Measurements from ENCODE around the gene DOCK1.

Gene DOCK1

GRCh38 chr10:127174866-127175265 lies 269.6 kb downstream of the DOCK1 start:
- DNase-seq (ENCODE audit: low read depth), result no peak
- TF ChIP-seq, protein P1, sequence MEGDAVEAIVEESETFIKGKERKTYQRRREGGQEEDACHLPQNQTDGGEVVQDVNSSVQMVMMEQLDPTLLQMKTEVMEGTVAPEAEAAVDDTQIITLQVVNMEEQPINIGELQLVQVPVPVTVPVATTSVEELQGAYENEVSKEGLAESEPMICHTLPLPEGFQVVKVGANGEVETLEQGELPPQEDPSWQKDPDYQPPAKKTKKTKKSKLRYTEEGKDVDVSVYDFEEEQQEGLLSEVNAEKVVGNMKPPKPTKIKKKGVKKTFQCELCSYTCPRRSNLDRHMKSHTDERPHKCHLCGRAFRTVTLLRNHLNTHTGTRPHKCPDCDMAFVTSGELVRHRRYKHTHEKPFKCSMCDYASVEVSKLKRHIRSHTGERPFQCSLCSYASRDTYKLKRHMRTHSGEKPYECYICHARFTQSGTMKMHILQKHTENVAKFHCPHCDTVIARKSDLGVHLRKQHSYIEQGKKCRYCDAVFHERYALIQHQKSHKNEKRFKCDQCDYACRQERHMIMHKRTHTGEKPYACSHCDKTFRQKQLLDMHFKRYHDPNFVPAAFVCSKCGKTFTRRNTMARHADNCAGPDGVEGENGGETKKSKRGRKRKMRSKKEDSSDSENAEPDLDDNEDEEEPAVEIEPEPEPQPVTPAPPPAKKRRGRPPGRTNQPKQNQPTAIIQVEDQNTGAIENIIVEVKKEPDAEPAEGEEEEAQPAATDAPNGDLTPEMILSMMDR (IDR thresholded peaks at IDR 0.05; ENCODE audit: control insufficient read depth, extremely low read depth, insufficient read depth), result no peak
- no peak overlapping the region for H3K4me3 ChIP-seq (ENCODE audit: low read depth, low read length)

DNA sequence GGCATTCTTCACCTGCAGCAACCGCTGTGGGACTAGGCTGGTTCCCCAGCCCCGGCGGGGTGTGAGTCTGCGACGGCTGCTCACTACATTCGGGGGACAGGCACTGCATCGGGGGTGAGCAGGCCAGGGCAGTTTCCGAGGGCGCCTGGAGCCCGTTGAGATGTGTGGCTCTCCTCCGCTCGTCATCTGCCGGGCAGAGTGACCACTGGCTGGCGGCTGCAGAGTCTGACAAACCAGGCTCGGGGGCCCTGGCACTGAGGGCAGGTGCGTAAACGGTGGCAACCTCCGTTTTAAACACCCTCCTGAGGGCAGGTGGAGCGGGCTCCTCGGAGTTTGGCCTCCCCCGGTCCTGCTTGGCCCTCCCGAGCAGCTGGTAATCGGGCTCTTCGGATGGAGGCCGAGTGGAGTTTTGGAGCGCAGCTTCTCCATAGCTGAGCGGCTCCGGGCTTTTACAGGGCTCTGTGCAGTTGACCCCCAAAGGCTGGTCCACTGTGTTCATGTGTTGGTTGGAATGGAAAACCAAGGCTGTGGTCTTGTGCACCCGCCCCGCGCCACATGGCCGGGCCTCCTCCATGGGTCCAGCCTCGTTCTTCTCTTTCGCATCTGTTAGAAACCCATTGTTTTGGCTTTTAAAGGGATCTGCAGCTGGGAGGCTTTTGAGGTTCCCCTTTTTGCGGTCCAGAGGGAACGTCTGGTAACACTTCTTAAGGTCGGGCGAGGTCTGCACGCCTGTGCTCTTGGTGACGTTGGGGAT lies 270.3 kb downstream of the DOCK1 start:
- no peak overlapping the region for H3K4me3 ChIP-seq (ENCODE audit: low read depth, low read length)
- TF ChIP-seq, protein P1 (IDR thresholded peaks at IDR 0.05; ENCODE audit: control insufficient read depth, extremely low read depth, insufficient read depth), result no peak
- no peak for DNase-seq (ENCODE audit: low read depth)

GRCh38 chr10:127176649-127177048 lies 271.4 kb downstream of the DOCK1 start:
- H3K4me3 ChIP-seq (ENCODE audit: low read depth, low read length), result no peak overlapping the region
- TF ChIP-seq, protein P1 (IDR thresholded peaks at IDR 0.05; ENCODE audit: control insufficient read depth, extremely low read depth, insufficient read depth), result no peak

GRCh38 chr10:127179612-127180250 lies 274.5 kb downstream of the DOCK1 start:
- no peak overlapping the region for H3K4me3 ChIP-seq (ENCODE audit: low read depth, low read length)
- DNase-seq (ENCODE audit: low read depth), result no peak
- TF ChIP-seq, protein P1 (IDR thresholded peaks at IDR 0.05; ENCODE audit: control insufficient read depth, extremely low read depth, insufficient read depth), result no peak

More at GRCh38 chr10:127176649-127177048, 271.4 kb downstream of the DOCK1 start:
- no peak for DNase-seq (ENCODE audit: low read depth)

- TF ChIP-seq, protein P1 (IDR thresholded peaks at IDR 0.05; ENCODE audit: control insufficient read depth, extremely low read depth, insufficient read depth), result no peak
- no peak for DNase-seq (ENCODE audit: low read depth)
- no peak overlapping the region for H3K4me3 ChIP-seq (ENCODE audit: low read depth, low read length)
Measured at GRCh38 chr10:127182161-127182560, 276.9 kb downstream of the DOCK1 start.

GRCh38 chr10:127184582-127184981 lies 279.4 kb downstream of the DOCK1 start:
- no peak for DNase-seq (ENCODE audit: low read depth)
- no peak overlapping the region for H3K4me3 ChIP-seq (ENCODE audit: low read depth, low read length)
- TF ChIP-seq, protein P1 (IDR thresholded peaks at IDR 0.05; ENCODE audit: control insufficient read depth, extremely low read depth, insufficient read depth), result no peak

All from LNCaP clone FGC (cell line).